SK-N-SH treated with all-trans-retinoic acid at 6 μM for 48 hours (cell line): Measurements from ENCODE around the gene EML4.

Experiments
- ESRRG ChIP-seq: fragments of 250-450 bp; sonication (Bioruptor Pico); IDR thresholded peaks from 2 replicates; pipeline ENCODE4 v1.6.1; 2021; ENCODE audit warnings: mild to moderate bottlenecking
- GLIS3 ChIP-seq: fragments of 250-450 bp; sonication (Bioruptor Pico); IDR thresholded peaks from 2 replicates; pipeline ENCODE4 v1.5.0; 2020; ENCODE audit warnings: mild to moderate bottlenecking, moderate library complexity
- OSR1 ChIP-seq: fragments of 250-450 bp; sonication (Bioruptor Pico); IDR thresholded peaks from 2 replicates; pipeline ENCODE4 v1.8.0; 2022; ENCODE audit warnings: moderate library complexity, mild to moderate bottlenecking, inconsistent platforms
- PATZ1 ChIP-seq: fragments of 250-450 bp; sonication (Bioruptor Pico); IDR thresholded peaks from 2 replicates; pipeline ENCODE4 v1.8.0; 2020; ENCODE audit warnings: mild to moderate bottlenecking, moderate library complexity, borderline replicate concordance
- PPARA ChIP-seq: fragments of 250-450 bp; sonication (Bioruptor Pico); IDR thresholded peaks from 2 replicates; pipeline ENCODE4 v1.5.0; 2020; ENCODE audit warnings: mild to moderate bottlenecking, borderline replicate concordance
- RARB ChIP-seq: fragments of 250-450 bp; sonication (Bioruptor Pico); IDR thresholded peaks from 2 replicates; pipeline ENCODE4 v1.8.0; 2021; ENCODE audit warnings: mild to moderate bottlenecking, moderate library complexity
- SNAI2 ChIP-seq: fragments of 250-450 bp; sonication (Bioruptor Pico); IDR thresholded peaks from 2 replicates; pipeline ENCODE4 v1.5.0; 2020; ENCODE audit warnings: mild to moderate bottlenecking, moderate library complexity
- TCF4 ChIP-seq: fragments of 250-450 bp; sonication (Bioruptor Pico); IDR thresholded peaks from 2 replicates; pipeline ENCODE4 v1.8.0; 2021; ENCODE audit warnings: mild to moderate bottlenecking, moderate library complexity, borderline replicate concordance
- TOX ChIP-seq: fragments of 250-450 bp; sonication (Bioruptor Pico); IDR thresholded peaks from 2 replicates; pipeline ENCODE4 v1.8.0; 2021; ENCODE audit warnings: mild to moderate bottlenecking, moderate library complexity, borderline replicate concordance
- ZFP30 ChIP-seq: fragments of 450-650 bp; formaldehyde crosslinking; IDR thresholded peaks from 2 replicates; pipeline ENCODE4 v1.5.0; 2022; ENCODE audit warnings: mild to moderate bottlenecking, moderate library complexity
- ZNF565 ChIP-seq: fragments of 450-650 bp; formaldehyde crosslinking; conservative IDR thresholded peaks from 2 replicates; pipeline ENCODE4 v1.5.0; 2020; ENCODE audit warnings: low read depth, mild to moderate bottlenecking, moderate library complexity

GRCh38 chr2:42199626-42200025 is 30.5 kb downstream of the EML4 start:
- TF ChIP-seq SNAI2 (CRISPR knock-in tag) (no peak), ZNF565 (CRISPR knock-in tag) (no peak), PATZ1 (CRISPR knock-in tag) (no peak), RARB (CRISPR knock-in tag) (no peak), ZFP30 (CRISPR knock-in tag) (no peak), TOX (CRISPR knock-in tag) (no peak), PPARA (CRISPR knock-in tag) (no peak), TCF4 (CRISPR knock-in tag) (no peak), ESRRG (CRISPR knock-in tag) (no peak), OSR1 (CRISPR knock-in tag) (no peak), GLIS3 (CRISPR knock-in tag) (no peak)
